ENCODE data around the gene ARL15.

- TF ChIP-seq CTCF (IDR thresholded peaks at IDR 0.05; ENCODE audit: low read depth, low read length, missing input control) (no peak), MAX (IDR thresholded peaks at IDR 0.05) (no peak), YY1 (IDR thresholded peaks at IDR 0.05) (no peak), SP1 (IDR thresholded peaks at IDR 0.05) (no peak), ZBTB33 (IDR thresholded peaks at IDR 0.05) (no peak), NR2F2 (IDR thresholded peaks at IDR 0.05) (no peak), REST (IDR thresholded peaks at IDR 0.05) (no peak), JUND (IDR thresholded peaks at IDR 0.05) (no peak), TAF1 (conservative IDR thresholded peaks at IDR 0.05) (no peak), HNF4A (conservative IDR thresholded peaks at IDR 0.05) (no peak), ATF3 (IDR thresholded peaks at IDR 0.05) (no peak), GABPA (IDR thresholded peaks at IDR 0.05 in 1 of 2, conservative IDR thresholded peaks at IDR 0.05 in 1 of 2) (no peak), RXRA (IDR thresholded peaks at IDR 0.05) (no peak), RAD21 (IDR thresholded peaks at IDR 0.05) (no peak)
Observed at GRCh38 chr5:54242297-54242696, 68.1 kb downstream of the ARL15 start.

Data from liver (tissue), 3 donors.